GM12878 (cell line): ENCODE data around the gene CABP7.

Experiments
- CHD1 ChIP-seq: IDR thresholded peaks from 2 replicates; pipeline ENCODE4 v1.6.1; 2012; ENCODE audit warnings: low read depth, low read length, improper control_type of control experiment
- EZH2 ChIP-seq: IDR thresholded peaks from 2 replicates; pipeline ENCODE4 v1.6.1; 2012; ENCODE audit warnings: low read depth, mild to moderate bottlenecking, control low read depth, inconsistent platforms, low read length, borderline replicate concordance; ENCODE audit not compliant: control insufficient read depth
- LARP7 ChIP-seq: fragments of 450-650 bp; IDR thresholded peaks from 2 replicates; pipeline ENCODE4 v1.6.1; 2017; ENCODE audit warnings: mild to moderate bottlenecking
- MEF2A ChIP-seq: IDR thresholded peaks from 2 replicates; pipeline ENCODE4 v1.6.1; 2011; ENCODE audit warnings: low read depth, mild to moderate bottlenecking, low read length, moderate library complexity; ENCODE audit not compliant: insufficient read depth
- RBBP5 ChIP-seq: fragments of 200-600 bp; sonication (generic); conservative IDR thresholded peaks from 2 replicates; pipeline ENCODE4 v1.6.1; 2016
- REST ChIP-seq: IDR thresholded peaks from 2 replicates; pipeline ENCODE4 v1.6.1; 2012; ENCODE audit warnings: mild to moderate bottlenecking, low read depth, low read length
- SP1 ChIP-seq: IDR thresholded peaks from one replicate; pipeline ENCODE4 v1.6.1; 2011; ENCODE audit warnings: low read depth, low read length
- SRF ChIP-seq, 2 experiments: IDR thresholded peaks; 2 replicates each; pipeline ENCODE4 v1.6.1; 2011; ENCODE audit warnings: low read depth in 2 of 2, low read length in 2 of 2, mild to moderate bottlenecking in 1 of 2, moderate library complexity in 1 of 2
- STAT3 ChIP-seq: IDR thresholded peaks from 2 replicates; pipeline ENCODE4 v1.6.1; 2011; ENCODE audit warnings: low read depth, low read length, improper control_type of control experiment
- ZNF384 ChIP-seq: IDR thresholded peaks from 2 replicates; pipeline ENCODE4 v1.6.1; 2012; ENCODE audit warnings: low read depth, mild to moderate bottlenecking, low read length, improper control_type of control experiment, borderline replicate concordance
- TF ChIP-seq, protein P1 (sequence below), 3 experiments: IDR thresholded peaks in 2 of 3; conservative IDR thresholded peaks in 1 of 3; 2 replicates each; pipeline ENCODE4 v1.5.1; 2011; ENCODE audit warnings: low read depth in 3 of 3, low read length in 3 of 3, mild to moderate bottlenecking in 3 of 3, control low read depth in 2 of 3, moderate library complexity in 2 of 3, inconsistent platforms in 1 of 3, mixed read lengths in 1 of 3; ENCODE audit not compliant: control insufficient read depth in 2 of 3, insufficient read depth in 1 of 3; ENCODE audit errors: extremely low read depth in 1 of 3
- TF ChIP-seq, protein P2 (sequence below): IDR thresholded peaks from 2 replicates; pipeline ENCODE4 v1.6.1; 2012; ENCODE audit warnings: low read depth, low read length, improper control_type of control experiment

DNA sequence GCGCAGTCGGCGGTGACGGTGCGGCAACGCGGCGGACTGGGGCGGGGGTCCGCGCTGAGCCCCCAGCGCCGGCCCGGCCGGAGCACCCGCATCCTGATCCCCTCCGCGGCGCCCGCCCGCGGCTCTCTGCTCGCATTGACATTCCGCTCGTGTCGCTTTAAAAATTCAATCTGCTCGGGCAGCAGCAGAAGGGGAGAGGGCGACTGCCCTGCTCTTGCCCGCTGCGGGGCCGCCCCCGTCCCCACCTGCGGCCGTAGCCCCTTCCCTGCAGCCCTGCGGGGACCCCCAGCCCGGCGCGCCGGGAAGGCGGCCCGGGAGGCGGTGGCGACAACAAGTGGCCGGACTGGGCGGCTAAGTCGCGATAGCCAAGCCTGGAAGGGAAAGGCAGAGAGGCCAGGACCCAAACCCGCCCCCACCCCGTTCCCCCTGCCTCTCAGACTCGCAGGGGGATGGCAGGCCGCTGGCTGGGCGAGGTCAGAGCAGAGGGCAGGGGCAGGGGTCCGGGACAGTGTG lies 1.1 kb downstream of the CABP7 start:
- TF ChIP-seq SRF (IDR thresholded peaks at IDR 0.05; ENCODE audit: low read depth in 2 of 2, low read length in 2 of 2) (no peak), LARP7 (no peak), EZH2 (no peak), MEF2A (no peak), REST (no peak), SP1 (no peak), CHD1 (no peak), ZNF384 (no peak), RBBP5 (no peak), STAT3 (no peak)
- TF ChIP-seq, protein P1, sequence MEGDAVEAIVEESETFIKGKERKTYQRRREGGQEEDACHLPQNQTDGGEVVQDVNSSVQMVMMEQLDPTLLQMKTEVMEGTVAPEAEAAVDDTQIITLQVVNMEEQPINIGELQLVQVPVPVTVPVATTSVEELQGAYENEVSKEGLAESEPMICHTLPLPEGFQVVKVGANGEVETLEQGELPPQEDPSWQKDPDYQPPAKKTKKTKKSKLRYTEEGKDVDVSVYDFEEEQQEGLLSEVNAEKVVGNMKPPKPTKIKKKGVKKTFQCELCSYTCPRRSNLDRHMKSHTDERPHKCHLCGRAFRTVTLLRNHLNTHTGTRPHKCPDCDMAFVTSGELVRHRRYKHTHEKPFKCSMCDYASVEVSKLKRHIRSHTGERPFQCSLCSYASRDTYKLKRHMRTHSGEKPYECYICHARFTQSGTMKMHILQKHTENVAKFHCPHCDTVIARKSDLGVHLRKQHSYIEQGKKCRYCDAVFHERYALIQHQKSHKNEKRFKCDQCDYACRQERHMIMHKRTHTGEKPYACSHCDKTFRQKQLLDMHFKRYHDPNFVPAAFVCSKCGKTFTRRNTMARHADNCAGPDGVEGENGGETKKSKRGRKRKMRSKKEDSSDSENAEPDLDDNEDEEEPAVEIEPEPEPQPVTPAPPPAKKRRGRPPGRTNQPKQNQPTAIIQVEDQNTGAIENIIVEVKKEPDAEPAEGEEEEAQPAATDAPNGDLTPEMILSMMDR (IDR thresholded peaks at IDR 0.05 in 2 of 3, conservative IDR thresholded peaks at IDR 0.05 in 1 of 3; ENCODE audit: control insufficient read depth in 2 of 3, extremely low read depth in 1 of 3, insufficient read depth in 1 of 3, low read depth in 3 of 3, low read length in 3 of 3): no peak
- TF ChIP-seq, protein P2, sequence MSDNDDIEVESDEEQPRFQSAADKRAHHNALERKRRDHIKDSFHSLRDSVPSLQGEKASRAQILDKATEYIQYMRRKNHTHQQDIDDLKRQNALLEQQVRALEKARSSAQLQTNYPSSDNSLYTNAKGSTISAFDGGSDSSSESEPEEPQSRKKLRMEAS: no peak
